ENCODE measurements around the gene SYNPR. TPM values are rescaled to one million over a fixed set of nuclear protein-coding genes. Genes with fewer than 3 reads are reported as not detected.
"Not testable (repeated sequence)": the region's sequence is repeated elsewhere in the genome, so short reads cannot be mapped to it uniquely, and the experiment has no call there.

The SYNPR gene
- not detected in 2 replicates for total RNA-seq (2014; rRNA removed; shearing (Covaris generic))

DNA sequence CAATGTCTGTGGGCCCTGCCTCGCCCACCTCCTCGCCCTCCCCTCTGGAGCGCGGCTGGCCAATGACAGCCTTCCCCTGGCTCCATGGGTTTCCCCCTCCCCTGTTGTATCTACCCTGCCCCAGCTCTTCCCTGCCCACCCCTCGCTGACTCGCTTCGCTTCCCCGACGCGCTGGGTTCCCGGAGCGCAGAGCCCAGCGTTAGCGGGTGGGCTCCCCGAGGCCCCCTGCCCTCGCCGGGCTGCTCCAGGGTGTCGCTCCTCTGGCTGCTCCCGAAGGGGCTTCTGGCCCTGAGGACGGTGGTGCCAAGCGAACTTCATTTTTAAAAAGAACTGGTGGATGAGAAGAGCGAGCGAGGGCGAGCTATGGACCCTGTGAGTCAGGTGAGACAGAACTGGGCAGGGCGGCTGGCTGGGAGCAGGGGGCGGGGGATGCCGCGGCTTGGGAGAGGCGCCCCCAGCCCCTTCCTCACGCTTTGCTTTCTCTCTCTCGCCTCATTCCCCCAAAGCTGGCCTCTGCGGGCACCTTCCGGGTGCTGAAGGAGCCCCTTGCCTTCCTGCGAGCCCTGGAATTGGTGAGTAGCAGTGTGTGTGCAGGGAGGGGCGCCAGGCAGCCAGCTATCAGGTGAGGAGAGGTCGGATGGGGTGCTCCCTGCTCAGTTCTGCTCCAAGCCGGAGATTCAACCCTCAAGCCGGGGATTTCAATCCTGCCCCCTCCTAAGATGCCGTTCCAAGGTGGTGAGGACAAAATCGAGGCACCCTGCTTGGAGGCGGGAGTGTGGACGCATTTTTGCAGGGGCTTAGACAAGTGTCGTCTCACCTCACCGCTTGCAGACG is at the start of gene SYNPR:
Gene SYNPR (plus strand): TSS at position 138 of the 834 bp plus-strand sequence.
- no peak for DNase-seq (ENCODE audit: low spot score)

DNA sequence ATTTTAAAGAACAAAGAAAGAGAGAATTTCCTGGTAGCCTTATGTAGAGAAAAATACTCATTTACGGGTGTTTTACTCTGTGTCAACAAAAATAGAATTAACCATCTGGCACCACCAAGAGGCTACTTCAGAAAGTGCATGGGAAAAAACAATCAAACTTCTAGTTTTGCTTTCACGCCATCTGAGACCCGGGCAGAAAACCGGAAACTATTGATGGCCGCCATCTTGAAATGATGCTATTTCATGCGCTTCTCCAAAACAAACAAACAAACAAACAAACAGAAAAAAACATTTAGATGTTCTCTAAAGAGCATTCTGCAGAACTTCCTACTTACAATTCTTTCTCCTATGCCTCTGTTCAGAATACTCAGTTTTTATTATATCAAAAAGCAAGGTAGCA is 49.4 kb upstream of the SYNPR start:
- DNase-seq (ENCODE audit: low spot score) = peak; percentile 66

DNA sequence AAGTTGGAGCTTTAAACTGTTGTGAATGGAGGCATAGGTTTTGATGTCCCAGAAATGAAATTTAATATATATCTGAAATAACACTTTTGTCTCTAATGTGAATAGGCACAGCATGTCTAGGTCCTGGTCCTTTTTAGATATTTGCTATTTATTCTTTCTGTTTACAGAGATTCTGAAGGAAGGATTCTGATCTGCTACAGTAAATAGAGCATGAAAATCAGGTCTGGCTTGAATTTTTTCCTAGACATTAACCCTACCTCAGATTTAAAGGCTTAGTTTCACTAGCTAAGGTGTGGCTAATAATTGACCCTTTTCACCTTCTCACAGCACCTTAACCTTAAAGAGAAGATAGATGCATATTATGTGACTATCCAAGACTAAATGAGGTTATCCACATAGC is 48.0 kb upstream of the SYNPR start:
- no peak for DNase-seq (ENCODE audit: low spot score)

DNA sequence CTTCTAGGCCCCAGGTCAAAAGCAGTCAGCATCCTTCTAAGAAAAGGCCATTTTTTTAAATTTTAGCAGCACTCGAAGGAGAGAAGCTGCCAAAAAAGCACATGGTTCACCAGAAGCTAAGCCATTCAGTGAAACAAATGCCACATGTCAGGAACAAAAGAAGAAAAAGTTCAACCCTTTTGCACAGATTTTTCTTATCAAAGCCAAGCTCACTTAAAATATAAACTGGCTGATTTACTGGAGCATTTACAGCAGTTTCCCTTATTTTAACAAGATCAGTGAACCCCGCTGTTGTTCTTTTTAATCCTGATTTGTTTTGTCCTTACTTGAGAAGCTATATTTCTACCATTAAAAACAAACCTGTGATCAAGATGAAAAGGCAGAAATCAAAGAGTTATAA is 46.5 kb upstream of the SYNPR start:
- no peak for DNase-seq (ENCODE audit: low spot score)

DNA sequence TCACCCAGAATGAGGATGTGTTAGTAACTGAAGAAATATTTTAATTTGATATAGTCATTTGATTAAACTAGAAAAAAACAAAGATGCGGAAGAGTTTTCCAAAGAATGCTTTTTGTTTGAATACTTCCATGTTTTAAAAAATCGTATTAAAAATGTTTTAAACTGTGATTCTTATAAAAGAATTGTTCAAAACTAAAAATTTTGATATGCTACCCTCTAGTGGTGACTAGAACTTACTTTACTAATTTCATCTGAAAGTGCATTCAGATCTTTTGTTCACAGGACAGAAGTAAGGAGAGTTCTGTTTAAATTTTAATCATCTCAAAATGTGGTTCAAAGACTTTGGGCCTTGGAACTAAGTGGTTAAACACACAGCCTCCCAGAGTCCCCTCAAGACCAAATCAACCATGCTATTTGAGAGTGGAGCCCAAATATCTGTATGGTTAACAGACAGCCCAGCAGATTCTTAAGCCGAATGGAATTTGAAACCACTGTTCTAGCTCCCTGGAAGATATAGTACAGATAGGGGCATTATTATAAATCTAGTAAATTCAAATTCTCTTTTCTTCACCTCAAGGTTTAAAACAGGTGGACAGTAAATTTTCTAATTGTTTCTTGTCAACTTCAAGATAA is 45.2 kb upstream of the SYNPR start:
- DNase-seq (ENCODE audit: low spot score) = no peak

DNA sequence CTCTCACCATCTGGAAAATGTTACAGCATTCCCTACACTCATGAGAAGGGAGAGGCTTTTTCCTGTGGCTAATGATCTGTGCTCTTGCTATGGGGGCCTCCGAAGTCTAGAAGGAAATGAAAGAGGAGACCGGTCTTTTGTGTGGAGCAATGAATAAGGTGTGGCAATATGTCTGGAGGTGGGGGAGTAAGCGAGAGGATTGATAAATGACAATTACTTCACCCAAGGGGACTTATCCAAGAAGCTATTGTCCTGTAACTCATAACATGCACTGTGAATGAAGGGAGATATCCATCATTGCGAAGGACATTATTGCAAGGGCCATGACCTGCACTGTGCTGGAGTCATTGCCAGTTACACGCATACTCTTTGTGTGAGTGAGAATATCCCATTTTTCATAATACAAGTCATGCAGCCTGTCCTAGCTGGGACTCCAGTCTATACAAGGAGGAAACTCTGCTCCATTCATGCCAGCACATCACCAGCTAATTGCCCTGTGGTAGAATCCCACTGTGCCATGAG is 37.7 kb upstream of the SYNPR start:
- no peak for DNase-seq (ENCODE audit: low spot score)

DNA sequence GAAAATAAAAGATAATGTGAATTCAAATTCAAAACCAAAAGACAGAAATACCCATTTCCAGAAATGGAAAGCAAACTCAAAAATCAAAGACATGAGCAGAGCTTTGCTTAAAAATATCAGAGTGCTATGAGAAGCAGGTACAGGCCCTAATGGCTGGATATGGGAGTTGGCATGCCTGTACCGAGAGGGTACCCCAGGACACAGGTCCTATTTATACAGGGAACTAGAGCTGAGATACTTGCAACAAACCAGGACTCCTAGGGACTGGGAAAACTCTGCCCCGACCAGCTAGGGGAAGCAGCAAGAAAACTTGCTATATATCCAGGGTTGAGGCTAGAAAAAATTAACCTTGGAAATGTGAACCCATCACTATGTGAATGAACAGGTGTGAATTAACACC is 36.0 kb upstream of the SYNPR start:
- no peak for DNase-seq (ENCODE audit: low spot score)

DNA sequence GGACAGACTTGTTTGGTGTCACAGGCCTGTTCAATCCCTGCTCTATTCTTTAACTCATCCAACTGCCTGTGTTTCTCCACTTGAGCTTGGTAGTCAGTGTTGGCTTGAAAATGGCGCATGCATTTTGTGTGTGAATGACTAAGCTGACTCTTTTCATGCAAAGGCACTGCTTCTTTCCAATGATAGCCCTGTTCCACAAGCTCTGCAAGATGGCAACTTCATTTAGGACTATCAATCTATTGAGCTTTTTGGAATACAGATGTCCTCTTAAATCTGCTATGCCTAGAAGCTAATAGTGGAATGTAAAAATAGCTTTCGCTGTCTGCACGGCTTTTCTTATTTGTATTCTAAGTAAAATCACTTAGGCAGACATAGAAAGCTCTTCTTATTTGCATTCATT is 33.6 kb upstream of the SYNPR start:
- DNase-seq (ENCODE audit: low spot score) = no peak

DNA sequence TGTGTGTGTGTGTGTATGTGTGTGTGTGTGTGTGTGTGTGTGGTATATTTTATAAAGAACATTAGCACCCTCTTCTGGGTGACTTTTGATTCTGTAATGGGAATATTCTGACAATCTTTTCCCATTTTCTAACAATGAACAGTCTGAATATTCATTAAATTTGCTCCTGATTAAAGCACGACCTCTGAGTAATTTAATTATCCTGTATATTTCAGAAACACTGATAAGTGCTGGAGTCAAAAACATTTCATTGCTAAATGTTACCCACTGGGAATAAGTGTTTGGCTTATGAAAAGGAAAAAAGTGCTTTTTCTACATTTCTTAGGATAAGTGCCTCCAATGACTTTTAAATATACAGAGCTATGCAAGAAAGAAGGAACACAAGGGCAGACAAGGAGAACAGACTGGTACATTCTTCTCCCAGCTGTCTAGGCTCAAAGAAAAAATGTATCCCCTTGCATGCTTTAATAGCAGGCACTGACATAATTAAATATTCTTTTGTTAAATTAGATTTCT is 32.3 kb upstream of the SYNPR start:
- DNase-seq (ENCODE audit: low spot score) = no peak

DNA sequence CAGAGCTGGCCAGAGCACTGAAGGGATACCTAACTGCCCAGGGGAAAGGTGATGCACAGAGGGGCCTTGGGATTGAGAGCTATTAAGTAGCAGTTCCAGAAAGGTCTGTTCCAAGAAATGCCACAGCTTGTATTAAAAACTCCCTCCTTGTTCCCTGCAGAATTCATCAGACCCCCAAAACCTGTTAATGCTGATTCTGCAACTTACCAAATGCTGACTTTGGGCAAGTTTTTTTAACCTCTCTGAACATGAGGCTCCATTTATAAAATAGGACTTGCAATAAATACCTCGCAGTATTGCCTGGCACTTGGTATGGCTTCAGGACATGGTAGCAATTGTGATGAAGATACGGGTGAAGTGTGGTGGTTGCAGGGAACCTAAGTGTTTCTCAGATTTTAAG is 30.1 kb upstream of the SYNPR start:
- DNase-seq (ENCODE audit: low spot score) = no peak

DNA sequence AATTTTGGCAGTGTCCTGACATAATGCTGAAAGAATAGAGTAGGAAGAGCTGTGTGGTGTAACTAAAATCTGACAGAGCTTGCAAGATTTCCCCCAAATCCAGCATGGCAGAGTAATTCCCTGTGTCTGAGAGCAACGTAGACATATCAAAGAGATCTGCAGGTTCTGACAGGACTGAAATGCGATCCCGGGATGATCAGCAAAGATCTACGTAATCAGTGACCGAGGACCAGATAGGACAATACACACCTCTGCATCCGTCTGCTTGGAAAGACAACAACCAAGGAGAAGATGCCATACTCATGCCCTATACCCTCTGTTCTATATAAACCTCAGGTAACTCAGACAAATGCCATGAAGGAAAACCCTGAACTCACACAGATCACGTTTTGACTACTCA is 26.6 kb upstream of the SYNPR start:
- no peak for DNase-seq (ENCODE audit: low spot score)

DNA sequence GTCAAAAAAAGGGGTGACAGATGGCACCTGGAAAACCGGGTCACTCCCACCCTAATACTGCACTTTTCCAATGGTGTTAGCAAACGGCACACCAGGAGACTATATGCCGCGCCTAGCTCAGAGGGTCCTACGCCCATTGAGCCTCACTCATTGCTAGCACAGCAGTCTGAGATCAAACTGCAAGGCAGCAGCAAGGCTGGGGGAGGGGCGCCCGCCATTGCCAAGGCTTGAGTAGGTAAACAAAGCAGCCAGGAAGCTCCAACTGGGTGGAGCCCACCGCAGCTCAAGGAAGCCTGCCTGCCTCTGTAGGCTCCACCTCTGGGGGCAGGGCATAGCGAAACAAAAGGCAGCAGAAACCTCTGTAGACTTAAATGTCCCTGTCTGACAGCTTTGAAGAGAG is 22.3 kb upstream of the SYNPR start:
- DNase-seq (ENCODE audit: low spot score) = not testable (repeated sequence)

DNA sequence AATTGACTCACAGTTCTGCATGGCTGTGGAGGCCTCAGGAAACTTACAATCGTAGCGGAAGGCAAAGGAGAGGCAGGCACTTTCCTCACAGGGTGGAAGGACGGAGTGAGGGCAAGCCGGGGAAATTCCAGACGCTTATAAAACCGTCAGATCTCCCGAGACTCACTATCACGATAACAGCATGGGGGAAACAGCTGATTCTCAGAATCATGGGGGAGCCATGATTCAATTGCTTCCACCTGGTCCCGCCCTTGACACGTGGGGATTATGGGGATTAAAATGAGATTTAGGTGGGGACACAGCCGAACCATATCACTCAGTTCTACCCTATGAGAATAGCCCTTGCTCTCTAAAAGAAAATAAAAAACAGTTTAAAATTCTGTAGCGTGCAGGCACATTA is 13.4 kb upstream of the SYNPR start:
- DNase-seq (ENCODE audit: low spot score) = no peak

DNA sequence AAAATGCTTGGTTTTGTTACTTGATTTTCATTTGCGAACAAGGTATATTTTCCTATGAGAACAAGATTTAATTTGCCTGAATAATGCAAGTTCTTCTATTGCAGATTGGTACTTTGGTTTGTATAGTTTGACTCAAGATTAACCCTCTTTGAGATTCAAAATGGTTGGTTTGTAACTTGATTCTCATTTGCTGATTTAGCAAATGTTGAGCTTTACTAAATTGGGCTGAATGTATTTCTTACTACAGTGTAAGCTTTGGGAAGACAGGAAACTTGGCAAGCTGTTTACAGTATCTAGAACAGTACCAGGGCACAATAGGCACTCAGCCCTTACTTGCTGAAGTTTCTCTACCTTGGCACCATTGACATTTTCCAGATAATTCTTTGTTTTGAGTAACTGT is 3.7 kb upstream of the SYNPR start:
- DNase-seq (ENCODE audit: low spot score) = no peak

DNA sequence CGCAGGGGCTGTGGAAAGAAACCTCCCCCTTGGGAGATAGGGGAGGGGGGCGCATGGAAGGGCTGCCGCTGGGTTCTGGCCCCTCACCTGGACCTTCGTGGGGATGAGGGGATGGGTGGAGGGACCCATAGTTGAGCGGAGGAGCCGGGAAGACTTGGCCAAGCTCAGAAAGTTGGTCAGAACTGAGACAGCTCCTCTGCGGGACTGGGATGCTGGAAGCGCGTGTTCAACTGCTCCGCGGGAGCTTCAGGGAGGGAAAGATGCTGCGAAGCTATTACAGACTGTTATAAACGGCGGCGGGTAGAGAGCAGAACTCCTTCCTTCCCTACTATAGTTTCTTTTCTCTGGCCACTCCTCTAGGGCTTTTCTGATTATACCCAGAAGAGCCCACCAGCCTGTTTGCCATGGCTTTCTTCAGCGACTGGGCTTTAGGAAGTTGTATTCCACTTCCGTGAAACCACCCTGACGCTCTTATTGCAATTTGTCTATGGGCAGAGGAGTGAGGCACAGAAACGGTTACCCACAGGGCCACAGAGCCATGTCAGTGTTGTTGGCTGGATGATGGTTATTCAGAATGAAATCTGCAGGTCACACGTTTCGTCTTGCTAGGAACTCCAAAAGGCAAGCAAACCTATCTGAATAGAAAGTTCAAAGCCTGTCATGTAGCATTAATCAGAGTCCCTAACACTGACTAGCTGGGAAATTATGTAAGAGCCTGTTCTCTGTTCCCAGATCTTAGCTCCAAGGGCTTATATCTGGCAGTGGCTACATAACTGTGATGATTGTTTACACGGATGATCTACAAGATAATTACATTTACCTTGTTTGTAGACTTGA is 1.1 kb downstream of the SYNPR start:
- DNase-seq (ENCODE audit: low spot score) = no peak

DNA sequence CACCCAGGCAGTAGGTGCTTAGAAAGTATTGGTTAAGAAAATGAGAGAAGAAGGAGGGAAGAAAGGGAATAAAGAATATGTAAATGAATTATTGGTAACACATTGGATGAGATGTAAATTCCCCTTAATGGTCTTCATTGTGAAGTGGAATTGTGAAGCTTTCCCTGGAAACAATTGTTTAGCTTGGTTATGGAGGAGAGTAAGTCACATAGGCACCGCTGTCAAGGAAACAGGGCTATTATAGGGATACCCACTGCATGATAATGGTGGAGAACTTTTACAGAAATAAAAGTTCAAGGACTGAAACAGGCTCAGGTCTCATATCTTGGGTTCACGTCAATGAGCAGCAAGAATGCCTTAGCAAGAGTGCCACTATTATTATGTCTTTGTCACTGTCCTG is 9.5 kb downstream of the SYNPR start:
- DNase-seq (ENCODE audit: low spot score) = no peak

DNA sequence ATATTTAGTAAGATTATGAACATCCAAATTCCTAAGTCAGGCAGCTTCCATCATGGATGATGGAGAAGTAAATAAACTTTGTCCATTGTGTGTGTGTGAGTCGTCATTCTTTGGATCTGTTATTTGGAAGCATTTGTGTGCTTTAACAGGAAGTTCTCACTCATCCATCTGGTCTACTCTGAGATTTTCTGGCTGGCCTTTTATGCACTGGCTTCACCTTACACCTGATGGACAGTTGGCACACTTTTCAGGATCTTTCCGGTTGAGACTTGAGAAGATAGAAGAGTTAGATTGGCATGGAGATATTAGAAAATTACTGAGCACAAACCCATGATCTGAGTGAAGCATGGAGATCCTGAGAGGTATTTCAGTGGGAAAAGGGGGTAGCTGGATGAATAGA is 12.6 kb downstream of the SYNPR start:
- DNase-seq (ENCODE audit: low spot score) = no peak

DNA sequence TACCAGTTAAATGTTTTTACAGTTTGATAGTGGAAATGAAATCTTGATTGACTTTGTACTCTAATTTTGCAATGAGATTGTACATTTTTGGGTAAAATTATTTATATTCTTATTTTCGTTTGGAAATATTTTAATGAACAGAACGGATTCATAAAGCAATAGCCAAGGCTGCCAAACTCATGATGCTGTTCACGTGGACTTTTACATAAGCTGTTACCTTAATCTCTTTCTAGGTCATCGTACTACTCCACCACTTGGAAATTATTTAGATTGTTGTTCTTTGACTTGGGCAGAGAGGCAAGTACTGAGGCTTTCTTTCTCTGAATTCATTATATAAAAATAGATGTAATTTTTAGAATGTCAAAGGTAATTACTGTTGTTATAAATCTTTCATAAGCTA is 16.2 kb downstream of the SYNPR start:
- DNase-seq (ENCODE audit: low spot score) = no peak

DNA sequence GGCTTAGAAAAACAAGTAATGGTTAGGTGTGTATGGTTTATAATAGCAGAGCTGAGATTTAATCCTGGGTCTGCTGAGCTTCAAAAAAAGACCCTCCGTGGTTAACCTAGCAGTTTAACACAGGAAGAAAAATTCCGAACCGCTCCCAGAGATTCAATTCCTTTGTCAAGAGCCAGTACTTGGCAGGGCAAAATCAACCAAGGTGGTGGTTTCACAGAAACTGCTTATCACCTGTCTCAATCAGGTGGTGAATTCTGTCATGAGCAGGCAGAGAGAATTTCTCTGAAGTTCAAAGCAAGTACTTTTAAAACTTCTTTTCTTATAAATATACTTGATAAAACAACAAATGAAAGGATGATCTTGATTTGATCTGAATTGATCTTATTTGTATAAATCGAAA is 17.2 kb downstream of the SYNPR start:
- no peak for DNase-seq (ENCODE audit: low spot score)

DNA sequence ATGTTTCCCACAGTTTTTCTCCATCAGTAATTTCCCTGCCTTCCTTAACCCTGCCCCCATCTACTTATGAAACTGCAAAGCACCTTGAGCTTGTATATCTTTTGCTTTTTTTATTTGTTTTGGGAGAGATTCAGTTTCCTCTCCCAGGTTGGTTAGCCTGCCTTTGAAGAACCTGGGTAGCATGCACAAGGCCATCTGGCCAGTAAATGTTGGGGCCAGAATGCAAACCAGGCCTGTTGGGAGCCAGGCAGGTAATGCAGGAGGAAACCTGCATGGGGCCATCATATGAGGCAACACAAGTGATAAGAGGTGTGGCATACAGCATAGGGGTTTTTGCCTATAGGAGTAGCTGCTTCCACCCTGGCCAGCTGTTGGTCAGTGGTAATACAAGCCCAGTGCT is 17.7 kb downstream of the SYNPR start:
- DNase-seq (ENCODE audit: low spot score) = no peak

DNA sequence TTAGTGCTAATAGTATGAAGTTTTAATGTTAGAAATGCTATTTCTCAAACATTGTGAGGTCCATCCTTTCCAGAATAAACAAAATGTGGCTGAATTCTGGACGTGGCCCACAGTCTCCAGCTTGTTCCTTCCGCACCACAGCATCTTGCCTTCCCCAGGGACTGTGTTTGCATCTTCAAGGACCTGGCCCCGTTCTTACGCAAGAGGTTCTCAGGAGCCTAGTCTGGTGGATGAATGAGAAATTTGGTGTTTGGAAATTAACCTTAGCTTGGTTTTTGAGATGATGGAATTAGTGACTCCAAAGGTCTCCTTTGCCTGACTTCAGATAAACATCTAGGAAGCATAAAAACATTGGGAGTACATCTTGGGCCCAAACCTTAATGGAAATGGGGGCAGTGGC is 18.1 kb downstream of the SYNPR start:
- DNase-seq (ENCODE audit: low spot score) = no peak

DNA sequence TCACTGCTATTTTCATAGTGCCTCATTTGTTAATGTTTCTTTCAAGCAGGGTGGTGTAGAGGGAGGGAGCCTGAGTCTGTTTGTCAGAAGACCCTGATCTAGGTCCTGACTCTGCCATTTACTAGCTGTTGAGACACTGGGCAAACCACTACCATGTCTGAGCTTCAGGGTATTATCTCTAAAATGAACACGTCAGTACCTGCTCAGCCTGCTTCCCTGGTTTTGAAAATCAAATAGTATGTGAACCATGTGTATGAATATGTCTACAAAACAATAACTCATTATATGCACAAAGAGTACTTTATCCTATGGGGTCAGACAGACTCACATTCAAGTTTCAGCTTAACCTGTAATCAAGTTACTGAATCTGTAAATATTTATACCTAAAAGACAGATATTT is 25.1 kb downstream of the SYNPR start:
- DNase-seq (ENCODE audit: low spot score) = no peak
